Adrenal gland (tissue), 5 donors: ENCODE data around the gene CST6.

ENCODE experiments used
- POLR2A ChIP-seq, 2 donors: fragments of 450-650 bp; IDR thresholded peaks; one replicate each; pipeline ENCODE4 v1.6.1; 2017; ENCODE audit warnings: antibody characterized with exemption in 2 of 2, mild to moderate bottlenecking in 2 of 2, moderate library complexity in 1 of 2
- TF ChIP-seq, protein P1 (sequence below), 6 experiments: fragments of 450-650 bp in 4 of 6; fragments of 200-600 bp in 2 of 6; sonication (generic) in 1 of 6; IDR thresholded peaks; 1 replicate in 5 of 6; 2 replicates in 1 of 6; pipeline versions ENCODE4 v1.5.1 to v1.8.0; 2016 to 2021; ENCODE audit warnings: antibody characterized with exemption in 6 of 6, mild to moderate bottlenecking in 2 of 6, moderate library complexity in 1 of 6
- donor health status: DM: no; HTN: no; CAD: no.

DNA sequence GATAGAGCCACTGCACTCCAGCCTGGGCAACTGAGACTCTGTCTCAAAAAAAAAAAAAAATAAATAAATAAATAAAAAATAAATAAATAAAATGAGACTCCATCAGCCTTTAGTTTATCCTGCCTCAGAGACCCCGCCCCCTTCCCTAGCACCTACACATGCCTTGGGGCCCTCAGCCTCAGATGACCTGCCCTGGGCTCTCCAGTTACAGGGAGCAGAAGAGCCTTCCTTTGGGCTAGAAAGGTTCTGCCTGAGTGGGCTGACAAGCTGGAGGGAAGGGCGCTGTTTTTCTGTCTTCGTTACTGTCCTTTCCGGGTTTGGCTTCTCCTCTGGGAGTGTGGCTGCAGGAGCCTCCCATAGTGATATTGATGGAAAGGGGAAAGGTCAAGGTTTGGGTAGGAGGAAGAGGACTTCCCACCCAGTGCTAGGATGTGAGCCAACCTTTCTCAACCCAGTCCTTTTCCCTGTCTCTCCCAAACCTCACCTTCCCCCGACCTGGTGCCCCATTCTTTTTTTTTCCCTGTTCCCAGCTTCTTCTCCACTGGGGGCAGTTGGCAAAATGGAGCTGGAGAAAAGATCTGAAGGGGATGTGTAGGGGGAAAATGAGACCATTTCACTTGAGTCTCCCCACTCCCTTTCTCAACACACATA, 38.9 kb downstream of the CST6 start:
- TF ChIP-seq POLR2A (IDR thresholded peaks at IDR 0.05): no peak
- TF ChIP-seq, protein P1, sequence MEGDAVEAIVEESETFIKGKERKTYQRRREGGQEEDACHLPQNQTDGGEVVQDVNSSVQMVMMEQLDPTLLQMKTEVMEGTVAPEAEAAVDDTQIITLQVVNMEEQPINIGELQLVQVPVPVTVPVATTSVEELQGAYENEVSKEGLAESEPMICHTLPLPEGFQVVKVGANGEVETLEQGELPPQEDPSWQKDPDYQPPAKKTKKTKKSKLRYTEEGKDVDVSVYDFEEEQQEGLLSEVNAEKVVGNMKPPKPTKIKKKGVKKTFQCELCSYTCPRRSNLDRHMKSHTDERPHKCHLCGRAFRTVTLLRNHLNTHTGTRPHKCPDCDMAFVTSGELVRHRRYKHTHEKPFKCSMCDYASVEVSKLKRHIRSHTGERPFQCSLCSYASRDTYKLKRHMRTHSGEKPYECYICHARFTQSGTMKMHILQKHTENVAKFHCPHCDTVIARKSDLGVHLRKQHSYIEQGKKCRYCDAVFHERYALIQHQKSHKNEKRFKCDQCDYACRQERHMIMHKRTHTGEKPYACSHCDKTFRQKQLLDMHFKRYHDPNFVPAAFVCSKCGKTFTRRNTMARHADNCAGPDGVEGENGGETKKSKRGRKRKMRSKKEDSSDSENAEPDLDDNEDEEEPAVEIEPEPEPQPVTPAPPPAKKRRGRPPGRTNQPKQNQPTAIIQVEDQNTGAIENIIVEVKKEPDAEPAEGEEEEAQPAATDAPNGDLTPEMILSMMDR (IDR thresholded peaks at IDR 0.05): no peak
